GM12878 (cell line): ENCODE results near the gene MFGE8. TPM values are rescaled to one million over a fixed set of nuclear protein-coding genes. Genes with fewer than 3 reads are reported as not detected.

Experiments used
- BHLHE40 ChIP-seq, 2 experiments: fragments of 450-650 bp in 1 of 2; IDR thresholded peaks; 2 replicates each; pipeline ENCODE4 v1.6.1; 2011 to 2017; ENCODE audit warnings: low read depth in 2 of 2, borderline replicate concordance in 1 of 2, improper control_type of control experiment in 1 of 2, low read length in 1 of 2, mild to moderate bottlenecking in 1 of 2
- DPF2 ChIP-seq: fragments of 450-650 bp; IDR thresholded peaks from 2 replicates; pipeline ENCODE4 v1.6.1; 2017; ENCODE audit warnings: mild to moderate bottlenecking
- FOXM1 ChIP-seq: IDR thresholded peaks from 2 replicates; pipeline ENCODE4 v1.6.1; 2012; ENCODE audit warnings: low read depth, mild to moderate bottlenecking, inconsistent platforms, low read length, moderate library complexity
- HDAC2 ChIP-seq: fragments of 200-600 bp; sonication (generic); IDR thresholded peaks from 2 replicates; pipeline ENCODE4 v1.6.1; 2017
- IKZF1 ChIP-seq: fragments of 450-650 bp; conservative IDR thresholded peaks from 2 replicates; pipeline ENCODE4 v1.6.1; 2017; ENCODE audit warnings: antibody characterized with exemption, mild to moderate bottlenecking
- IRF4 ChIP-seq: IDR thresholded peaks from 2 replicates; pipeline ENCODE4 v1.6.1; 2011; ENCODE audit warnings: low read depth, low read length
- IRF5 ChIP-seq: fragments of 450-650 bp; IDR thresholded peaks from 2 replicates; pipeline ENCODE4 v1.6.1; 2017; ENCODE audit warnings: borderline replicate concordance
- JUNB ChIP-seq: IDR thresholded peaks from 2 replicates; pipeline ENCODE4 v1.6.1; 2016; ENCODE audit warnings: antibody characterized with exemption, mild to moderate bottlenecking
- JUND ChIP-seq: IDR thresholded peaks from 2 replicates; pipeline ENCODE4 v1.6.1; 2012; ENCODE audit warnings: low read depth, mild to moderate bottlenecking, low read length, improper control_type of control experiment, moderate library complexity
- LARP7 ChIP-seq: fragments of 450-650 bp; IDR thresholded peaks from 2 replicates; pipeline ENCODE4 v1.6.1; 2017; ENCODE audit warnings: mild to moderate bottlenecking
- MEF2B ChIP-seq: fragments of 450-650 bp; IDR thresholded peaks from 2 replicates; pipeline ENCODE4 v1.6.1; 2018; ENCODE audit warnings: mild to moderate bottlenecking, moderate library complexity; ENCODE audit not compliant: partially characterized antibody, poor library complexity, severe bottlenecking
- MTA2 ChIP-seq: fragments of 450-650 bp; IDR thresholded peaks from 2 replicates; pipeline ENCODE4 v1.6.1; 2016; ENCODE audit warnings: low read depth, mild to moderate bottlenecking, moderate library complexity
- NR2C1 ChIP-seq: fragments of 450-650 bp; IDR thresholded peaks from 2 replicates; pipeline ENCODE4 v1.6.1; 2017; ENCODE audit warnings: antibody characterized with exemption, mild to moderate bottlenecking, moderate library complexity
- PAX5 ChIP-seq: IDR thresholded peaks from 2 replicates; pipeline ENCODE4 v1.6.1; 2011; ENCODE audit warnings: low read depth, low read length, borderline replicate concordance
- RAD51 ChIP-seq: fragments of 450-650 bp; IDR thresholded peaks from 2 replicates; pipeline ENCODE4 v1.6.1; 2016; ENCODE audit warnings: moderate library complexity, mild to moderate bottlenecking, inconsistent platforms
- polyA plus RNA-seq, 11 experiments: library from polyadenylated mRNA; depleted of rRNA in 4 of 11; unstranded in 6 of 11; stranded (reverse) in 5 of 11; fragments of >200 nt; fragmentation: Nextera tagmentation in 4 of 11; fragmentation: Illumina TruSeq in 1 of 11; extraction: Ambion mirVana in 4 of 11; extraction: Trizol in 1 of 11; gene quantifications; 1 replicate in 1 of 11; 2 replicates in 10 of 11; pipeline versions ENCODE4 v1.2.1 to v1.2.3, GENCODE V29; 2011 to 2016; ENCODE audit warnings: inconsistent platforms in 2 of 11, missing spikeins in 2 of 11, low read depth in 1 of 11
- total RNA-seq, 4 experiments: library from RNA; depleted of rRNA in 3 of 4; stranded (reverse); fragments of >200 nt in 3 of 4; fragmentation: Illumina TruSeq in 1 of 4; extraction: Trizol in 1 of 4; gene quantifications; 2 replicates each; pipeline versions ENCODE4 v1.2.1 to v1.2.3, GENCODE V29; 2013 to 2021
- TF ChIP-seq, protein P1 (sequence below): fragments of 450-650 bp; IDR thresholded peaks from 2 replicates; pipeline ENCODE4 v1.6.1; 2017; ENCODE audit warnings: antibody characterized with exemption, mild to moderate bottlenecking, moderate library complexity
- TF ChIP-seq, protein P2 (sequence below): fragments of 150-350 bp; IDR thresholded peaks from 2 replicates; pipeline ENCODE4 v1.6.1; 2016; ENCODE audit warnings: low read depth, low read length
- TF ChIP-seq, protein P3 (sequence below): IDR thresholded peaks from 2 replicates; pipeline ENCODE4 v1.6.1; 2011; ENCODE audit warnings: borderline replicate concordance, low read depth, mild to moderate bottlenecking, moderate library complexity, mixed read lengths, low read length; ENCODE audit not compliant: insufficient read depth; ENCODE audit errors: extremely low read length
- TF ChIP-seq, protein P4 (sequence below): fragments of 450-650 bp; IDR thresholded peaks from 2 replicates; pipeline ENCODE4 v1.6.1; 2017; ENCODE audit warnings: mild to moderate bottlenecking, moderate library complexity

MFGE8 gene
- total and polyA plus RNA-seq, 10 of the 15 experiments (the other 5 are each of a cell fraction or from before 2014, with no cell fraction given) = 0.81 to 5.9 (median 1.0) TPM; not detected in 2

DNA sequence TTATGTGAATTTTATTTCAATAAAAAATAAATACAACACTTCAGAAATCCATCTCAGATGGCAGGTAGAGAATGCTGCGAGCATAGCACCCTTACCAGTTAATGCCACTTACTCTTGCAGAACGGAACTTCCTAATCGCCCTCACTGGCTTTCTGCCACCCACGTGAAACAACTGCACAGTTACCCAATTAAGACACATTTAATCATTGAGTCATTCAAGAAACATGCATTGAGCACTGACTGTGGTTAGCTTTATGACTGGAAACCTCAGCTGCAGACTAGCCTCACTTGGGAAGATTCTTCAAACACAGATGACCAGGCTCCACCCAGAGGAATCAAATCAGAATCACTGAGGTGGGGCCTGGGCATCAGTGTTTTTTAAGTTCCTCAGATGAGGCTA lies 5.6 kb upstream of the MFGE8 start (continued):
- TF ChIP-seq, protein P1, sequence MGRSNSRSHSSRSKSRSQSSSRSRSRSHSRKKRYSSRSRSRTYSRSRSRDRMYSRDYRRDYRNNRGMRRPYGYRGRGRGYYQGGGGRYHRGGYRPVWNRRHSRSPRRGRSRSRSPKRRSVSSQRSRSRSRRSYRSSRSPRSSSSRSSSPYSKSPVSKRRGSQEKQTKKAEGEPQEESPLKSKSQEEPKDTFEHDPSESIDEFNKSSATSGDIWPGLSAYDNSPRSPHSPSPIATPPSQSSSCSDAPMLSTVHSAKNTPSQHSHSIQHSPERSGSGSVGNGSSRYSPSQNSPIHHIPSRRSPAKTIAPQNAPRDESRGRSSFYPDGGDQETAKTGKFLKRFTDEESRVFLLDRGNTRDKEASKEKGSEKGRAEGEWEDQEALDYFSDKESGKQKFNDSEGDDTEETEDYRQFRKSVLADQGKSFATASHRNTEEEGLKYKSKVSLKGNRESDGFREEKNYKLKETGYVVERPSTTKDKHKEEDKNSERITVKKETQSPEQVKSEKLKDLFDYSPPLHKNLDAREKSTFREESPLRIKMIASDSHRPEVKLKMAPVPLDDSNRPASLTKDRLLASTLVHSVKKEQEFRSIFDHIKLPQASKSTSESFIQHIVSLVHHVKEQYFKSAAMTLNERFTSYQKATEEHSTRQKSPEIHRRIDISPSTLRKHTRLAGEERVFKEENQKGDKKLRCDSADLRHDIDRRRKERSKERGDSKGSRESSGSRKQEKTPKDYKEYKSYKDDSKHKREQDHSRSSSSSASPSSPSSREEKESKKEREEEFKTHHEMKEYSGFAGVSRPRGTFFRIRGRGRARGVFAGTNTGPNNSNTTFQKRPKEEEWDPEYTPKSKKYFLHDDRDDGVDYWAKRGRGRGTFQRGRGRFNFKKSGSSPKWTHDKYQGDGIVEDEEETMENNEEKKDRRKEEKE = no peak
- peak; percentile 53; the same call in 1 of the 2 replicates for TF ChIP-seq DPF2
- TF ChIP-seq JUNB = peak; percentile 31; the same call in 1 of the 2 replicates
- TF ChIP-seq FOXM1 = no peak
- TF ChIP-seq NR2C1 = no peak
- TF ChIP-seq RAD51 = no peak
- peak; percentile 48 to 65; a peak in 2 of 4 replicates for TF ChIP-seq BHLHE40 (IDR thresholded peaks at IDR 0.05; ENCODE audit: borderline replicate concordance in 1 of 2, low read depth in 2 of 2, low read length in 1 of 2)
- peak; percentile 53 for TF ChIP-seq MEF2B
- no peak for TF ChIP-seq LARP7
- peak; percentile 62 for TF ChIP-seq IKZF1
- TF ChIP-seq, protein P2, sequence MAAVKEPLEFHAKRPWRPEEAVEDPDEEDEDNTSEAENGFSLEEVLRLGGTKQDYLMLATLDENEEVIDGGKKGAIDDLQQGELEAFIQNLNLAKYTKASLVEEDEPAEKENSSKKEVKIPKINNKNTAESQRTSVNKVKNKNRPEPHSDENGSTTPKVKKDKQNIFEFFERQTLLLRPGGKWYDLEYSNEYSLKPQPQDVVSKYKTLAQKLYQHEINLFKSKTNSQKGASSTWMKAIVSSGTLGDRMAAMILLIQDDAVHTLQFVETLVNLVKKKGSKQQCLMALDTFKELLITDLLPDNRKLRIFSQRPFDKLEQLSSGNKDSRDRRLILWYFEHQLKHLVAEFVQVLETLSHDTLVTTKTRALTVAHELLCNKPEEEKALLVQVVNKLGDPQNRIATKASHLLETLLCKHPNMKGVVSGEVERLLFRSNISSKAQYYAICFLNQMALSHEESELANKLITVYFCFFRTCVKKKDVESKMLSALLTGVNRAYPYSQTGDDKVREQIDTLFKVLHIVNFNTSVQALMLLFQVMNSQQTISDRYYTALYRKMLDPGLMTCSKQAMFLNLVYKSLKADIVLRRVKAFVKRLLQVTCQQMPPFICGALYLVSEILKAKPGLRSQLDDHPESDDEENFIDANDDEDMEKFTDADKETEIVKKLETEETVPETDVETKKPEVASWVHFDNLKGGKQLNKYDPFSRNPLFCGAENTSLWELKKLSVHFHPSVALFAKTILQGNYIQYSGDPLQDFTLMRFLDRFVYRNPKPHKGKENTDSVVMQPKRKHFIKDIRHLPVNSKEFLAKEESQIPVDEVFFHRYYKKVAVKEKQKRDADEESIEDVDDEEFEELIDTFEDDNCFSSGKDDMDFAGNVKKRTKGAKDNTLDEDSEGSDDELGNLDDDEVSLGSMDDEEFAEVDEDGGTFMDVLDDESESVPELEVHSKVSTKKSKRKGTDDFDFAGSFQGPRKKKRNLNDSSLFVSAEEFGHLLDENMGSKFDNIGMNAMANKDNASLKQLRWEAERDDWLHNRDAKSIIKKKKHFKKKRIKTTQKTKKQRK = no peak
- TF ChIP-seq IRF5 = no peak
- TF ChIP-seq, protein P3, sequence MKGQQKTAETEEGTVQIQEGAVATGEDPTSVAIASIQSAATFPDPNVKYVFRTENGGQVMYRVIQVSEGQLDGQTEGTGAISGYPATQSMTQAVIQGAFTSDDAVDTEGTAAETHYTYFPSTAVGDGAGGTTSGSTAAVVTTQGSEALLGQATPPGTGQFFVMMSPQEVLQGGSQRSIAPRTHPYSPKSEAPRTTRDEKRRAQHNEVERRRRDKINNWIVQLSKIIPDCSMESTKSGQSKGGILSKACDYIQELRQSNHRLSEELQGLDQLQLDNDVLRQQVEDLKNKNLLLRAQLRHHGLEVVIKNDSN = no peak
- TF ChIP-seq PAX5 = peak; percentile 77; the same call in 1 of the 2 replicates
- TF ChIP-seq MTA2 = peak; percentile 84
- no peak for TF ChIP-seq JUND
- peak; percentile 58; the same call in 1 of the 2 replicates for TF ChIP-seq IRF4
- TF ChIP-seq HDAC2 = no peak
- TF ChIP-seq, protein P4, sequence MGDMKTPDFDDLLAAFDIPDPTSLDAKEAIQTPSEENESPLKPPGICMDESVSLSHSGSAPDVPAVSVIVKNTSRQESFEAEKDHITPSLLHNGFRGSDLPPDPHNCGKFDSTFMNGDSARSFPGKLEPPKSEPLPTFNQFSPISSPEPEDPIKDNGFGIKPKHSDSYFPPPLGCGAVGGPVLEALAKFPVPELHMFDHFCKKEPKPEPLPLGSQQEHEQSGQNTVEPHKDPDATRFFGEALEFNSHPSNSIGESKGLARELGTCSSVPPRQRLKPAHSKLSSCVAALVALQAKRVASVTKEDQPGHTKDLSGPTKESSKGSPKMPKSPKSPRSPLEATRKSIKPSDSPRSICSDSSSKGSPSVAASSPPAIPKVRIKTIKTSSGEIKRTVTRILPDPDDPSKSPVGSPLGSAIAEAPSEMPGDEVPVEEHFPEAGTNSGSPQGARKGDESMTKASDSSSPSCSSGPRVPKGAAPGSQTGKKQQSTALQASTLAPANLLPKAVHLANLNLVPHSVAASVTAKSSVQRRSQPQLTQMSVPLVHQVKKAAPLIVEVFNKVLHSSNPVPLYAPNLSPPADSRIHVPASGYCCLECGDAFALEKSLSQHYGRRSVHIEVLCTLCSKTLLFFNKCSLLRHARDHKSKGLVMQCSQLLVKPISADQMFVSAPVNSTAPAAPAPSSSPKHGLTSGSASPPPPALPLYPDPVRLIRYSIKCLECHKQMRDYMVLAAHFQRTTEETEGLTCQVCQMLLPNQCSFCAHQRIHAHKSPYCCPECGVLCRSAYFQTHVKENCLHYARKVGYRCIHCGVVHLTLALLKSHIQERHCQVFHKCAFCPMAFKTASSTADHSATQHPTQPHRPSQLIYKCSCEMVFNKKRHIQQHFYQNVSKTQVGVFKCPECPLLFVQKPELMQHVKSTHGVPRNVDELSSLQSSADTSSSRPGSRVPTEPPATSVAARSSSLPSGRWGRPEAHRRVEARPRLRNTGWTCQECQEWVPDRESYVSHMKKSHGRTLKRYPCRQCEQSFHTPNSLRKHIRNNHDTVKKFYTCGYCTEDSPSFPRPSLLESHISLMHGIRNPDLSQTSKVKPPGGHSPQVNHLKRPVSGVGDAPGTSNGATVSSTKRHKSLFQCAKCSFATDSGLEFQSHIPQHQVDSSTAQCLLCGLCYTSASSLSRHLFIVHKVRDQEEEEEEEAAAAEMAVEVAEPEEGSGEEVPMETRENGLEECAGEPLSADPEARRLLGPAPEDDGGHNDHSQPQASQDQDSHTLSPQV = no peak
